GM19468 (cell line): ENCODE results near the gene ALDH1B1.
"Not testable (repeated sequence)": the region's sequence is repeated elsewhere in the genome, so short reads cannot be mapped to it uniquely, and the experiment has no call there.

ENCODE experiments used
- ATAC-seq: cut with Tn5 transposase; IDR thresholded peaks from one replicate; pipeline ENCODE4 v1.9.1; 2021; ENCODE audit warnings: mild to moderate bottlenecking, moderate library complexity, moderate number of reproducible peaks; ENCODE audit not compliant: unreplicated experiment; ENCODE audit errors: extremely low read depth

The ALDH1B1 gene

GRCh38 chr9:38360839-38361472, 31.5 kb upstream of the ALDH1B1 start:
- no peak for ATAC-seq

DNA sequence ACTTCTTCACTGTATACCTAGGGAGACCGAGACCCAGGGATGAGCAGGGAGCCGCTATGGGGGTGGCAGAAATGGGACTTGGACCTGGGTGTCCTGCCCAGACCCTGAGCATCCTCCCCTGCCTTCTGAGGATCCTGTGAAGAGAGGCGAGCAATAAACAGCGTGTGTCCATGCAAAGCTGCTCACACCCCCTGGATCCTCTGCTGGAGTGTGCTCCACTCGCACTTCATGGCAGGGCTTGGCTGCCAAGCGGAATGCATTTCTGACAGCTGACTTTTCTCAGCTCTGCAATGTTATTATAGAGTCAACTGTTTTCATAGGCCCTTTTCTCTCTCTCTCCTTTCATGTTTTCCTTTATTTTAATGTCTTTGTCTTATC, 31.0 kb upstream of the ALDH1B1 start:
- ATAC-seq, result no peak

GRCh38 chr9:38362852-38363588, 29.5 kb upstream of the ALDH1B1 start:
- peak; percentile 35 for ATAC-seq

- no peak for ATAC-seq
Measured at GRCh38 chr9:38363589-38363925, 28.9 kb upstream of the ALDH1B1 start.

DNA sequence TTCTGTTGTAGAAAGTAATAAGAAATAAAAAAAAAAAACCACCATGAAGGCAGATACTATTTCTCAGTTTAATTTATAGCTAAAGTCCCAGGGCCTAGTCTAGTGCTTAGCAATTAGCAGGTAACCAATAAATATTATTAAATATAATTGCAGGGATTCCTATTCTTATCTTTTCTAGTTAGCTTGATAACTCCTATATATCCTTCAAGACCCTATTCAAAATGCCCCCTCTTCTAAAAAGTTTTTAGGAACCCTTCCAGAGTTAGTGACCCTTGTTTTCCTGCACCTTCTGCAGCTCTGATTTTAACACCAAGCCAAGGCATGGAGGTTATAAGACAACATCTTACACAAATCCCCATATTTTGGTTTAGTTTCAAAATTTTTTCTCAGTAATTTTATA, 24.6 kb upstream of the ALDH1B1 start:
- ATAC-seq, result no peak

GRCh38 chr9:38368731-38369130, 23.8 kb upstream of the ALDH1B1 start:
- ATAC-seq, result no peak

GRCh38 chr9:38370176-38370575, 22.3 kb upstream of the ALDH1B1 start:
- ATAC-seq, result no peak

GRCh38 chr9:38371495-38371894, 21.0 kb upstream of the ALDH1B1 start:
- ATAC-seq, result peak; percentile 35

DNA sequence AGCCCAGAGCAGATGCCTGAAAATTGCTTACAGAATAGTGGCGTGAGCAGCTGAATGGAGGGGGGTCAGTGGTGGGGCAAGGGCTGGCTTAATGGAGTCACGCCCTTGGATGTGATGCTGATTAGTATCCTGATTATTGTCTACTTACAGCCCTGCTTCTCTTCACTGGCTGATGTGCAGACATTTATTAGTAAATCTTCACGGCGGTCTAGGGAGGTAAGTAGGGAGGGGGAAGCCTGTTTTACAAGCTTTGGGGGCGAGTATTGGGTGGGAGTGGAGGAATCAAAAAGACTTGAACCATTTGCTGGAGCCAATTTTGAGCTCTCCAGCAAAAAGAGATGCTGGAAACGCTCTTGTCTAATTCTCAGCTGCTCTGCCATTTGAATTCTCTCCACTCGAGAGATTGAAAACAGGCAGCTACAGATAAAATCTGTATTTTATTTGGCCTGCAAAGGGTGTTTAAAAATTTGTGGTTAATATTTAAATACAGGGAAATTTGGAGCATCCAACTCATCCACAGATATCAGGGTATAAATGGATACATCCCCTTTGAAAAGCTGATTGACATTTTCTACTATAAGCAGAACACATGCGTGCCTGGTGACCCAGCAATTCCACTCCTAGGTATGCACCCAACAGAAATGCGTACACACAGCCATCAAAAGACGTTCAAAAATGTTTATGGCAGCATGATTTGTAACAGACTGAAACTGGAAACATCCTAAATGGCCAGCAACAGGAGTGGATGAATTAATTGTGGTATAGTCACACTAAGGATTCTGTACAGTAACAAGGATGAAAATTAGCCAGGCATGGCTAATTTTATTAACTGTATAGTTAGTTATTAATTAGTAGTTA, 19.5 kb upstream of the ALDH1B1 start:
- no peak for ATAC-seq

DNA sequence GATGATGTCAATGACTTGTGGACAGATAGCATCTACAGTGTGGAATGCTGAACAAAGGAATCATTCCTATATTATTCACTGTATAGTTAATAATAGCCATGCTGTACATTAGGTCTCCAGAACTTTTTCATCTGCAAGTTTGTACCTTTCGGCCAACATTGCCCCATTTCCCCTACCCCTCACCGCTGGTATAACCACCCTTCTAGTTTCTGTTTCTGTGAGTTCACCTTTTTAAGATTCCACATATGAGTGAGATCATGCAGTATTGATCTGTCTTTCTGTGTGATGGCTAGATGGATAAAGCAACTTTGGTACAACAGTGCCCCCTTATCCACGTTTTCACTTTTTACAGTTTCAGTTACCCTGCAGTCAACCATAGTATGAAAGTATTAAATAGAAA, 18.8 kb upstream of the ALDH1B1 start:
- ATAC-seq, result no peak

GRCh38 chr9:38374847-38375571, 17.5 kb upstream of the ALDH1B1 start:
- no peak for ATAC-seq

- ATAC-seq, result no peak
Measured at GRCh38 chr9:38375572-38375963, 16.9 kb upstream of the ALDH1B1 start.

DNA sequence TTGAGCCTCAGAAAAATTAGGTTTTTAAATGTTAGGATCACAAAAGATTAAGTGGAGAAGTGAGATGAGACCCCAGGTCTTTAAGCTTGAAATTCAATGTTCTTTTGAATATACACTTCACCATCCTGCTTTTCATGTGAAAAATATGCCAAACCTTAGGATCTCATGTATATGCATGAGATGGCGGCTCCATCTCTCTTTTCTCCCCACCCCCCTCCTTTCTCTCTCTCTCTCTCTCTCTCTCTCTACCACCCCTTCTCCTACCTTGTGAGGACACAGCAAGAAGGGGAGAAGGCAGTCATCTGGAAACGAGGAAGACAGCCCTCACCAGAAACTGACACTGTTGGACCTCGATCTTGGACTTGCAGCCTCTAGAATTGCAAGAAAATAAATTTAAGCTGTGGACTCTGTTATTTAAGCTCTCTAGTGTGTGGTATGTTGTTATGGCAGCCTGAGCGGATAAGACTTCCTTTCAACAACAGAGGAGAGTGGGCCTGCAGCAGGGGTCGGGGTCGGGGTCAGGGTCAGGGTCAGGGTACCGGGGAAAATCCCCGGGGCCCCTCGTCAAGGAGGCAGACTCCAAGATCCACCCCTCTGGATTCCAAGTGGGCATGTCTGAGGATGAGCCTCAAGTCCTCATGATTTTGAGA, 16.4 kb upstream of the ALDH1B1 start:
- no peak for ATAC-seq

DNA sequence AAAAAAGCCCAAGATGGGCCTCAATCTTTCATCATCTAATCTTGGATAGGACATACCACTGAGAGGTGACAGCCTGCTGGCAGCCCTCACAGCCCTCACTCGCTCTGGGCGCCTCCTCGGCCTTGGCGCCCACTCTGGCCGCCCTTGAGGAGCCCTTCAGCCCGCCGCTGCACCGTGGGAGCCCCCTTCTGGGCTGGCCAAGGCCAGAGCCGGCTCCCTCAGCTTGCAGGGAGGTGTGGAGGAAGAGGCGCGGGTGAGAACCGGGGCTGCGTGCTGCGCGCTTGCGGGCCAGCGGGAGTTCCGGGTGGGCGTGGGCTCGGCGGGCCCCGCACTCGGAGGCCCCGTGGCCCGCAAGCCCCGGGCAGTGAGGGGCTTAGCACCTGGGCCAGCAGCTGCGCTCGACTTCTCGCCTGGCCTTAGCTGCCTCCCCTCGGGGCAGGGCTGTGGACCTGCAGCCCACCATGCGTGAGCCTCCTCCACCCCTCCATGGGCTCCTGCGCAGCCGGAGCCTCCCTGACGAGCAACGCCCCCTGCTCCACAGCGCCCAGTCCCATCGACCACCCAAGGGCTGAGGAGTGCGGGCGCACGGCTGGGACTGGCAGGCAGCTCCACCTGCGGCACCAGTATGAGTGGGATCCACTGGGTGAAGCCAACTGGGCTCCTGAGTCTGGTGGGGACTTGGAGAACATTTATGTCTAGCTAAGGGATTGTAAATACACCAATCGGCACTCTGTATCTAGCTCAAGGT, 15.0 kb upstream of the ALDH1B1 start:
- not testable (repeated sequence) for ATAC-seq

DNA sequence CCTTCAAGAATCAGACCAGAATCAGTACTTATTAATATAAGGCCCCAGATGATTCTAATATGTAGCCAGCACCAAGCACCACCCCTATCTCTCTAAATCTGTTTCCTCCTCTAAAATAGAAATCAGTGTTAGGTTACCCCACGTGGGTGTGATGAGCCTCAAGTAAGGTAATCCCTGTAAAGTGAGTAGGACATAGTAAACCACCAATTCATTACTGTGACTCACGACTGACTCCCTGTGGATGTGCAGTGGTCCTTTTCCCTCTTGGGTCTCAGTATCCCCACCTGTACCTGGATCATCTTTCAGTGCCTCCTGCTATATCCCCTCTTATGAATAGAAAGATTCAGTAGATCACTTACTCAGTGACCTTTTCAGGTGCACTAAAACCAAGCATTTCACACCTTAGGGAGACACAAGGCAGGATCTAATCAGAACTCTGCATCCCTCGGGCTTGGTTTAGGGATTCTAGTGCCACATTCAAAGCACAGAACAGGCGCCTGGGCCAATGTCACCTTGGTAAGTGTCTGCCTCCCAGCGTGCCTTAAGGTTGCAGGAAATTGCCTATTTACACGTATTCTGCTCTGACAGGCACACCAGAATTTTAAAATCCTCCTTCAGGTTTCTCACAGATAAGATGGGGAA, 12.2 kb upstream of the ALDH1B1 start:
- no peak for ATAC-seq

DNA sequence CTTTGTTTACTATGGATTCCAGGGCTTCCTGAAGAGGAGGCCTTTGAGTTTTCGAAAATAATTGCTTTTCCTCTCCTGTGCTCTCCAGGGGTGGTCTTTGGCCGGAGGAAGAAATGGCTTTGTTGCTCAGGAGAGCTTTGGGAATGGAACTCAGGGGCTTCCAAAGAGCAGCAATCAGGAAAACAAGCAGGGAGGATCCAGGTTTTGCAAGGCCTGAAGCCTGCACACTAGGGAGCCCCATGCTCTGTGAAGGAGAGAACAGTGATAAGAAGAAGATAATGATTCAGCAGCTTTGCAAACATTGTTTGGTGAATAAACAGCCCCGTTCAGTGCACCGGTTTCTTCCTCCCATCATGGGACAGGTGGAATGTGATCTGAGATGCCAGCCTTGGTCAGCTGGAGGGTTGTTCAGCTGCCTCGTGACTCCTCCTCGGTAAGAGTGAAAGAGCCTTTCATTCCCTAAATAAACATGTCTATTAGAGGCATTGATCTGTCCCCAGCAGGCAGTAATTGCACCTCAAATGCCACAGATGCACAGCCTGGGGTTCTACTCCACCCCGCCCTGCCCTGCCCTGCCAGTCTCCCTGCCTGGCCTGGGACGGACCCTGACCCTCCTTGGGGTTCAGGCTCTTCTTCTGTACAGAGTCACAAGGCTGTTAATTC, 11.5 kb upstream of the ALDH1B1 start:
- no peak for ATAC-seq

- no peak for ATAC-seq
Measured at GRCh38 chr9:38382141-38382540, 10.4 kb upstream of the ALDH1B1 start.
